ENCODE data around the gene KRT78. TPM values are rescaled to one million over a fixed set of nuclear protein-coding genes. Genes with fewer than 3 reads are reported as not detected.

KRT78 gene
- total and polyA plus RNA-seq, 9 of the 15 experiments (the other 6 are each of a cell fraction or from before 2014, with no cell fraction given): not detected

- TF ChIP-seq HDAC8 (tag; IDR thresholded peaks at IDR 0.05): no peak
- no peak for TF ChIP-seq CXXC5 (CRISPR knock-in tag; IDR thresholded peaks at IDR 0.05)
- TF ChIP-seq THRA (IDR thresholded peaks at IDR 0.05): no peak
- no peak for TF ChIP-seq MNT (conservative IDR thresholded peaks at IDR 0.05)
- TF ChIP-seq SMC3 (conservative IDR thresholded peaks at IDR 0.05; ENCODE audit: insufficient read depth, low read depth, low read length): no peak
- no peak for TF ChIP-seq ZNF311 (CRISPR knock-in tag; IDR thresholded peaks at IDR 0.05)
Observed at GRCh38 chr12:52814710-52815155, 34.1 kb downstream of the KRT78 start (continued).

GRCh38 chr12:52813885-52814709 is 34.7 kb downstream of the KRT78 start, which contains the start of gene KRT4:
TSS of gene KRT4 (minus strand) at chr12:52814116. CDS start at chr12:52814058, 58 bp downstream.
- POLR2A ChIA-PET: interaction anchor here (0.5 to 0.8 kb wide), 3 partner anchors 10 to 484 kb away, joined by 3 read pairs; no protein-coding TSS in a partner anchor
- peaks cover 23 to 53% of the 10 kb centered on the region in 2 experiments for H3K27me3 ChIP-seq (ENCODE audit: control insufficient read depth in 2 of 2, insufficient read depth in 2 of 2, low read length in 2 of 2)
- H3K27ac ChIP-seq (ENCODE audit: extremely low read depth, low read depth, low read length): no peak within 1 kb of the TSS
- TF ChIP-seq ZNF24 (IDR thresholded peaks at IDR 0.05): no peak
- TF ChIP-seq RBM34 (IDR thresholded peaks at IDR 0.05; ENCODE audit: borderline replicate concordance, insufficient read depth, low read length): no peak
- no peak for TF ChIP-seq U2AF2 (optimal IDR thresholded peaks at IDR 0.05; ENCODE audit: low read depth, low read length)
- TF ChIP-seq FOXJ2 (tag; IDR thresholded peaks at IDR 0.05): no peak
- no peak for TF ChIP-seq ZNF778 (CRISPR knock-in tag; IDR thresholded peaks at IDR 0.05)
- TF ChIP-seq LEF1 (IDR thresholded peaks at IDR 0.05): no peak
- no peak for TF ChIP-seq ARID3A (IDR thresholded peaks at IDR 0.05; ENCODE audit: borderline replicate concordance, low read depth, low read length)

More at GRCh38 chr12:52813885-52814709, 34.7 kb downstream of the KRT78 start, which contains the start of gene KRT4:
- Histone ChIP-seq H4K20me1 (replicated peaks; ENCODE audit: control insufficient read depth, insufficient read depth, low read length) (no peaks in the 10 kb centered on the region; the same call in 1 of the 2 replicates), H3K9ac (ENCODE audit: insufficient read depth in 1 of 2, low read depth in 2 of 2, low read length in 2 of 2) (no peak within 1 kb of the TSS), H3K4me3 (no peak within 1 kb of the TSS), H3K4me2 (ENCODE audit: insufficient read depth, low read length) (no peak within 1 kb of the TSS), H3K9me1 (ENCODE audit: control insufficient read depth, insufficient read depth, low read length) (peaks cover 2% of the 10 kb centered on the region), H2AFZ (ENCODE audit: low read depth, low read length) (no peak within 1 kb of the TSS), H3K4me1 (replicated peaks in 1 of 2; ENCODE audit: control insufficient read depth in 2 of 2, insufficient read depth in 2 of 2, low read length in 2 of 2) (no peaks in the 10 kb centered on the region; a peak in 3 of 5 replicates), H3K79me2 (ENCODE audit: control insufficient read depth, insufficient read depth, low read length) (no peaks in the 10 kb centered on the region), H3K36me3 (ENCODE audit: control insufficient read depth, insufficient read depth, low read length) (no peaks in the 10 kb centered on the region), H3K9me3 (replicated peaks; ENCODE audit: control insufficient read depth, insufficient read depth, low read depth, low read length) (no peaks in the 10 kb centered on the region)
- in situ Hi-C loops (cut with MboI): no loop called here
- no TSS peak for BruUV-seq (replicated peaks)
- DNase-seq (ENCODE audit: extremely low read depth in 1 of 4, low spot score in 3 of 4) (no peak), ATAC-seq (no peak), FAIRE-seq (no peak)
- intact Hi-C loops (cut with micrococcal nuclease): no loop called here
- under 1% methylated on average over 14 of the region's 15 CpGs for WGBS (ENCODE audit: insufficient coverage, low coverage, missing lambda C conversion rate)
- CTCF ChIA-PET (ENCODE audit: low intra/inter-chr PET ratio): no interaction called here

Data from K562 (cell line).